ENCODE results near the gene MOK. TPM values are rescaled to one million over a fixed set of nuclear protein-coding genes. Genes with fewer than 3 reads are reported as not detected.

The MOK gene
- total RNA-seq, 1 donor from 2014 or later: 14.2 TPM

- H3K4me1 ChIP-seq: no peaks in the 10 kb centered on the region
- TF ChIP-seq CTCF (IDR thresholded peaks at IDR 0.05) (no peak), POLR2AphosphoS5 (IDR thresholded peaks at IDR 0.05; ENCODE audit: insufficient read depth in 1 of 2, low read depth in 1 of 2) (no peak), POLR2A (IDR thresholded peaks at IDR 0.05) (no peak)
- peaks cover 0 to 4% of the 10 kb centered on the region in 2 donors for H3K36me3 ChIP-seq
- no peaks in the 10 kb centered on the region for H3K27me3 ChIP-seq
- no peak overlapping the region for H3K27ac ChIP-seq
- intact Hi-C loops (cut with DNase I): no loop called here
- H3K9me3 ChIP-seq: no peaks in the 10 kb centered on the region
- no peak overlapping the region for H3K4me3 ChIP-seq
- DNase-seq (ENCODE audit: extremely low spot score in 2 of 2): no peak
Measured at GRCh38 chr14:102285106-102285505, 19.9 kb downstream of the MOK start.

GRCh38 chr14:102283631-102284129 is 21.3 kb downstream of the MOK start:
- Histone ChIP-seq H3K4me1 (no peaks in the 10 kb centered on the region), H3K4me3 (no peak overlapping the region), H3K36me3 (peaks cover 0 to 4% of the 10 kb centered on the region in 2 donors), H3K27me3 (no peaks in the 10 kb centered on the region), H3K9me3 (no peaks in the 10 kb centered on the region), H3K27ac (no peak overlapping the region)
- no peak for DNase-seq (ENCODE audit: extremely low spot score in 2 of 2)
- TF ChIP-seq POLR2AphosphoS5 (IDR thresholded peaks at IDR 0.05; ENCODE audit: insufficient read depth in 1 of 2, low read depth in 1 of 2) (no peak), CTCF (IDR thresholded peaks at IDR 0.05) (no peak), POLR2A (IDR thresholded peaks at IDR 0.05) (no peak)
- intact Hi-C loops (cut with DNase I): no loop called here

- TF ChIP-seq POLR2A (IDR thresholded peaks at IDR 0.05): no peak
- Histone ChIP-seq H3K9me3 (no peaks in the 10 kb centered on the region), H3K4me3 (no peak overlapping the region), H3K36me3 (peaks cover 0 to 4% of the 10 kb centered on the region in 2 donors), H3K4me1 (no peaks in the 10 kb centered on the region), H3K27ac (no peak overlapping the region), H3K27me3 (no peaks in the 10 kb centered on the region)
- intact Hi-C loops (cut with DNase I): no loop called here
- no peak for DNase-seq (ENCODE audit: extremely low spot score in 2 of 2)
Measured at GRCh38 chr14:102282751-102283465, 22.1 kb downstream of the MOK start.

GRCh38 chr14:102280376-102280962 is 24.5 kb downstream of the MOK start:
- Histone ChIP-seq H3K4me3 (no peak overlapping the region), H3K36me3 (peaks cover 0 to 4% of the 10 kb centered on the region in 2 donors), H3K27me3 (no peaks in the 10 kb centered on the region), H3K4me1 (no peaks in the 10 kb centered on the region), H3K27ac (no peak overlapping the region), H3K9me3 (no peaks in the 10 kb centered on the region)
- intact Hi-C loops (cut with DNase I): no loop called here
- DNase-seq (ENCODE audit: extremely low spot score in 2 of 2): no peak
- TF ChIP-seq CTCF (IDR thresholded peaks at IDR 0.05) (no peak), POLR2A (IDR thresholded peaks at IDR 0.05) (no peak), POLR2AphosphoS5 (IDR thresholded peaks at IDR 0.05; ENCODE audit: insufficient read depth in 1 of 2, low read depth in 1 of 2) (no peak)

- H3K4me3 ChIP-seq: no peak overlapping the region
- no peaks in the 10 kb centered on the region for H3K27me3 ChIP-seq
- no peak for DNase-seq (ENCODE audit: extremely low spot score in 2 of 2)
- intact Hi-C loops (cut with DNase I): no loop called here
- no peak for TF ChIP-seq POLR2AphosphoS5 (IDR thresholded peaks at IDR 0.05; ENCODE audit: insufficient read depth in 1 of 2, low read depth in 1 of 2)
- no peak for TF ChIP-seq POLR2A (IDR thresholded peaks at IDR 0.05)
- no peak for TF ChIP-seq CTCF (IDR thresholded peaks at IDR 0.05)
- H3K36me3 ChIP-seq: peaks cover 0 to 4% of the 10 kb centered on the region in 2 donors
- no peaks in the 10 kb centered on the region for H3K4me1 ChIP-seq
- no peaks in the 10 kb centered on the region for H3K9me3 ChIP-seq
- no peak overlapping the region for H3K27ac ChIP-seq
Measured at GRCh38 chr14:102279688-102280348, 25.1 kb downstream of the MOK start.

Measured in vagina (tissue), 2 donors.